ENCODE data around the gene SMNDC1. TPM values are rescaled to one million over a fixed set of nuclear protein-coding genes. Genes with fewer than 3 reads are reported as not detected.

Gene SMNDC1
- total and polyA plus RNA-seq, 10 of the 15 experiments (the other 5 are each of a cell fraction or from before 2014, with no cell fraction given): 4.6 to 37.2 (median 18.1) TPM

DNA sequence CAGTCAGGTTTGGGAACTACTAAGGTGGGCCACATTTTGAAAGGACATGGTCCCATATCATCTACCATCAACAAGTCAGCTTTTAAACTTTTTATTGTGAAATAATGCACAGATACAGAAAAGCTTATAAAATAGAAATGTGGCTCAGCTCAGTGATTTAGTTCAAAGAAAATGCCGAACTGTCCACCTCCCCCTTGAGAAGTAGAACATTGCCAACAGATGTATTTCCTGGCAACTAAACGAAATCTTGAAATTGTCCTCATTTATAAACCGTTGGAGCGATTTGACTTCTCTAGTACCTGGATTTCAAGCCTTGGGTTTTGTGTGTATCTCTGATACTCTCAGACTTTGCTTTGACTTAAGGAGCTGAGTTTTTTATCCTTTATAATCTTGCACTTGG lies 32.7 kb upstream of the SMNDC1 start (continued):
- TF ChIP-seq KLF5 (IDR thresholded peaks at IDR 0.05; ENCODE audit: partially characterized antibody) (no peak), WRNIP1 (IDR thresholded peaks at IDR 0.05; ENCODE audit: borderline replicate concordance, low read depth, low read length) (no peak), SIX5 (IDR thresholded peaks at IDR 0.05; ENCODE audit: low read depth, low read length, severe bottlenecking) (no peak), FOXK2 (IDR thresholded peaks at IDR 0.05) (no peak), SRF (IDR thresholded peaks at IDR 0.05; ENCODE audit: low read depth in 2 of 2, low read length in 2 of 2) (no peak)
- TF ChIP-seq, protein P1, sequence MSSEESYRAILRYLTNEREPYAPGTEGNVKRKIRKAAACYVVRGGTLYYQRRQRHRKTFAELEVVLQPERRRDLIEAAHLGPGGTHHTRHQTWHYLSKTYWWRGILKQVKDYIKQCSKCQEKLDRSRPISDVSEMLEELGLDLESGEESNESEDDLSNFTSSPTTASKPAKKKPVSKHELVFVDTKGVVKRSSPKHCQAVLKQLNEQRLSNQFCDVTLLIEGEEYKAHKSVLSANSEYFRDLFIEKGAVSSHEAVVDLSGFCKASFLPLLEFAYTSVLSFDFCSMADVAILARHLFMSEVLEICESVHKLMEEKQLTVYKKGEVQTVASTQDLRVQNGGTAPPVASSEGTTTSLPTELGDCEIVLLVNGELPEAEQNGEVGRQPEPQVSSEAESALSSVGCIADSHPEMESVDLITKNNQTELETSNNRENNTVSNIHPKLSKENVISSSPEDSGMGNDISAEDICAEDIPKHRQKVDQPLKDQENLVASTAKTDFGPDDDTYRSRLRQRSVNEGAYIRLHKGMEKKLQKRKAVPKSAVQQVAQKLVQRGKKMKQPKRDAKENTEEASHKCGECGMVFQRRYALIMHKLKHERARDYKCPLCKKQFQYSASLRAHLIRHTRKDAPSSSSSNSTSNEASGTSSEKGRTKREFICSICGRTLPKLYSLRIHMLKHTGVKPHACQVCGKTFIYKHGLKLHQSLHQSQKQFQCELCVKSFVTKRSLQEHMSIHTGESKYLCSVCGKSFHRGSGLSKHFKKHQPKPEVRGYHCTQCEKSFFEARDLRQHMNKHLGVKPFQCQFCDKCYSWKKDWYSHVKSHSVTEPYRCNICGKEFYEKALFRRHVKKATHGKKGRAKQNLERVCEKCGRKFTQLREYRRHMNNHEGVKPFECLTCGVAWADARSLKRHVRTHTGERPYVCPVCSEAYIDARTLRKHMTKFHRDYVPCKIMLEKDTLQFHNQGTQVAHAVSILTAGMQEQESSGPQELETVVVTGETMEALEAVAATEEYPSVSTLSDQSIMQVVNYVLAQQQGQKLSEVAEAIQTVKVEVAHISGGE (CRISPR knock-in tag; IDR thresholded peaks at IDR 0.05): no peak
- TF ChIP-seq, protein P2, sequence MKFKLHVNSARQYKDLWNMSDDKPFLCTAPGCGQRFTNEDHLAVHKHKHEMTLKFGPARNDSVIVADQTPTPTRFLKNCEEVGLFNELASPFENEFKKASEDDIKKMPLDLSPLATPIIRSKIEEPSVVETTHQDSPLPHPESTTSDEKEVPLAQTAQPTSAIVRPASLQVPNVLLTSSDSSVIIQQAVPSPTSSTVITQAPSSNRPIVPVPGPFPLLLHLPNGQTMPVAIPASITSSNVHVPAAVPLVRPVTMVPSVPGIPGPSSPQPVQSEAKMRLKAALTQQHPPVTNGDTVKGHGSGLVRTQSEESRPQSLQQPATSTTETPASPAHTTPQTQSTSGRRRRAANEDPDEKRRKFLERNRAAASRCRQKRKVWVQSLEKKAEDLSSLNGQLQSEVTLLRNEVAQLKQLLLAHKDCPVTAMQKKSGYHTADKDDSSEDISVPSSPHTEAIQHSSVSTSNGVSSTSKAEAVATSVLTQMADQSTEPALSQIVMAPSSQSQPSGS (IDR thresholded peaks at IDR 0.05; ENCODE audit: low read length): no peak
